Suppressor macrophage treated with lipopolysaccharide for 4 hours (primary cell): ENCODE results near the gene IDI2.
"Not testable (repeated sequence)": the region's sequence is repeated elsewhere in the genome, so short reads cannot be mapped to it uniquely, and the experiment has no call there.

Experiments used
- DNase-seq: peaks from one replicate; pipeline ENCODE4 v3.0.0-alpha.2; 2020

Gene IDI2

DNA sequence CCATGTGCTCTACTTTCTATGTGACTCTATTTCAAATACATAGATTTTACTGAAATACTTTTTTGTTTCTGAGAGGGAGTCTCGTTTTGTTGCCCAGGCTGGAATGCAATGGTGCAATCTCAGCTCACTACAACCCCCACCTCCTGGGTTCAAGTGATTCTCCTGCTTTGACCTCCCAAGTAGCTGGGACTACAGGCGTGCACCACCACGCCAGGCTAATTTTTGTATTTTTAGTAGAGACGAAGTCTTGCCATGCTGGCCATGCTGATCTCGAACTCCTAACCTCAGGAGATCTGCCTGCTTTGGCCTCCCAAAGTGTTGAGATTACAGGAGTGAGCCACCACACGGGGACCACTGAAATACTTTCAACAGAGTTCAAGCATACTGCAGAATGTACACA lies 19.8 kb upstream of the IDI2 start:
- DNase-seq: no peak

DNA sequence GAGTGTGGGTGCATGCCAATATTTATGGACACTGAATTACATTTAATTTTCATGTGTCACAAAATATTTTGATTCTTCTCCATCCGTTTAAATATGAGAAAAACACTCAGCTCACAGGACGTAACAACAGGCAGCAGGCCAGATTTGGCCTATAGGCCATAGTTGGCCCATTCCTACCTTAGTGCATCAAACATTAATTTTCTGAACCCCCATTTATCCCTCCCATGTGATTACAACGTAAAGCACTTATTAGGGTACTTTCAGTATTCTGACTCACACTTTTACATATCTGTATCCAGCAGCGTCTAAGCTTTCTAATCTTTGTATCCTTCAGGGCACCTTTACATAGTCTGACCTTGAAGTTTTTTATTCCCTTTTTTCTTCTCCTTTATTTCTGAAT lies 19.3 kb upstream of the IDI2 start:
- DNase-seq: no peak

DNA sequence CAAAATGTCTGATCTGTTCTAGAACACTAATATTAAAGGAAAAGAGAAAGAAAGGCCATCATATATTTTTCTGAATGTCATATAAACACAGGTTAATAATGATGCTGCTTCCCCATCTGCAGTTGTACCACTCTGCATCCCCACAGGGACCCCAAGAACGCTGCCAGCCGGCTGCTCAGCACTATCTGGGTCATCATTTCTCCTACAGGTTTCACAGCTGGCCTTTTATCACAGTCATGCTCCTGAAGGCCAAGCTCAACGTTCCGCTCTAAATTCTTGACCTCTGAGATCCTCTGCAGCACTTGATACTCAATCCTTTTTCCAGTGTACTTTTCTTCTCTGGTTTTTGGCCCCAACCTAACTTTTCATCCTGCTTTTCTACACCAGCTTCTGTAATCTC lies 18.5 kb upstream of the IDI2 start:
- DNase-seq: no peak

DNA sequence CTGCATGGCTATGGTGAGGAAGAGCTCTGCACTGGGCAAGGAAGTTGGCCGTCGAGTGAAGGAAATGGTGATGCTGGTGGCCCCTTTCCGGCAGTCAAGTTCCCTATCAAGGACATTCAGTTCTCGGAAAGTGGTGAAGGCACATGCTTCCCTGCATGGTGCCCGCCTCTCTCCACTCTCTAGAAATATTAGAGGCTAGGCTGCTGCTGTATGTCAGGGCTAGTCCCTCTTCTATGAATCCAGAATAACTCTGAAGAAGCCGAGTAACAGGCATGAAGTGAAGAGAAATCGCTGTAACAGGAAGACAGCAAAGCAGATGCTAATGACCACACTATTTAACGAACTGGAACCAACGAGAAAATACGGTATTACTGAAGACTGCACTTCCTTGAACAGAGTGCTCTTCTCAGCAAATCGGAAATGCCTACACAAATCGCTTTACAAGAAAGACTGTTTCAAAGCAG lies 17.9 kb upstream of the IDI2 start:
- peak; percentile 49 for DNase-seq

DNA sequence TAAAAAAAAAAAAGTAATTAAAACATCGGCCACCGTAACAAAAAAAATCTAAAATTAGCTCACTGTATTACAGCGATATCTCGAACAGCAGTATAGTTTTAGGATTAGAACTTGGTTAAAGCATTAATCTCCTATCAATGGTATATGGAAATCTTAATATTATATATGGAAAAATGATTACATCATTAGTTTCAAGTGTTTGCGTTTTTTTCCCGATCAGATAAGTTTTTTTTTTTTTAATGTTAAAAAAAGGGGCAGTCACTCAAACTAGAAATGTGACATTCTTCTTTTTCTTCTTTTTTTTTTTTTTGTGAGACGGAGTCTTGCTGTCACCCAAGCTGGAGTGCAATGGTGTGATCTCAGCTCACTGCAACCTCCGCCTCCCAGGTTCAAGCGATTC lies 15.9 kb upstream of the IDI2 start:
- DNase-seq: no peak

DNA sequence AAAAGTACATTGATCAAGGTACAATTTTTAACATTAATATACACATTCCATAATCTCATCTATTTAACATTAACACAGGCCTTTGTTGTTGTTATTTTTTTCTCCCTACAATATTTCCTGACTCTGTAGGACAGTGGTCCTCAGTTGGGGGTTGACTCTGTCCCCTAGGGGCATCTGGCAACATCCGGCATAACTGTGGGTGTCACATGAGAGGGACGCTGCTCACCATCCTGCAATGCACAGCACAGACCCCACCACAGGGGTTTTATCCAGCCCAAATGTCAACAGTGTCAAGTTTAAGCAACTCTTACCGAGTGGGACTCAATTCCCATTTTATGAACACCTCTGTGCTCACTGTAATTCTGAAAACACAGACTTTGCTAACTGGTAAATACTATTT lies 14.5 kb upstream of the IDI2 start:
- no peak for DNase-seq

DNA sequence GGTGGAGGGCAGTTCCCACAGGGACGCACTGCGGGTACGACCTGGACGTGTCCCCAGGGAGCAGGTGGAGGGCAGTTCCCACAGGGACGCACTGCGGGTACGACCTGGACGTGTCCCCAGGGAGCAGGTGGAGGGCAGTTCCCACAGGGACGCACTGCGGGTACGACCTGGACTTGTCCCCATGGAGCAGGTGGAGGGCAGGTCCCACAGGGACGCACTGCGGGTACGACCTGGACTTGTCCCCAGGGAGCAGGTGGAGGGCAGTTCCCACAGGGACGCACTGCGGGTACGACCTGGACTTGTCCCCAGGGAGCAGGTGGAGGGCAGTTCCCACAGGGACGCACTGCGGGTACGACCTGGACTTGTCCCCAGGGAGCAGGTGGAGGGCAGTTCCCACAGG lies 13.1 kb upstream of the IDI2 start:
- DNase-seq: not testable (repeated sequence)

DNA sequence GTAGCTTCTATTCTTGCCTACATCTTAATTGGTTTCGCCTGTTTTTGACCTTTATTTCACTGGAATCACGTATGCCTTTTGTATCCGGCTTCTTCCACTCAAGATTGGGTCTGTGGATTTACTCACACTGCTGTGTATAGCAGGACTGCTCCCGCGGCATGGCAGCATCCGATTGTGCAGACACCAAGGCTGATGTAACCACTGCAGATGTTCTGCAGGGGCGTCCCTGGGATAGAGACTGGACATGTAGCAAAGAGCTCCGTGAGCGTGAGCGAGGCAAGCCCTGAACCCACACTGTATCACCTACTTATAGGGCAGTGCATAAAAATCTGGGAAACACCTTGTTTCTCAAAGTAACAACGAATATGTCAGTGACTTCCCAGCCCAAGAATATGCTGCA lies 11.4 kb upstream of the IDI2 start:
- DNase-seq: no peak

DNA sequence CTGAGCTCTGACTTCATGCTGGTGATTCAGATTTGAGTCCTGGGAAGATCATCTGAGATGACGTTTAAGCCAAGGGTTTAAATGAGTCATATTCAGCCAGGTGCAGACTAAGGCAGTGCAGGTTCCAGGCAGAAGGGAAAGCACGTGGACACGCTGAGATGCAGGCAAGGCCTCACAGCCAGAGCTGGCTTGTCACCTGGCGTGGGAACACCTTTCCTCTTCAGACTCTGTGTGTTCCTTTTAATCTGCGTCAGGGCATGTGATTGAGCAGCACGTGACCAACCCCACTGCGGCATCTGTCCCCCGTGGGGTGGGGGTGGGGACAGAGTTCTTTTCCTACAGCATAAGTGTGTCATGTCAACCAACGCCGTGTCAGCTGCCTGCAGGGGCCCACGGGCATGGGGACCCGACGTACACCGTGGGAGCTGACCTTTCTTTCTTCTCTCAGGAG lies 10.7 kb upstream of the IDI2 start:
- no peak for DNase-seq

DNA sequence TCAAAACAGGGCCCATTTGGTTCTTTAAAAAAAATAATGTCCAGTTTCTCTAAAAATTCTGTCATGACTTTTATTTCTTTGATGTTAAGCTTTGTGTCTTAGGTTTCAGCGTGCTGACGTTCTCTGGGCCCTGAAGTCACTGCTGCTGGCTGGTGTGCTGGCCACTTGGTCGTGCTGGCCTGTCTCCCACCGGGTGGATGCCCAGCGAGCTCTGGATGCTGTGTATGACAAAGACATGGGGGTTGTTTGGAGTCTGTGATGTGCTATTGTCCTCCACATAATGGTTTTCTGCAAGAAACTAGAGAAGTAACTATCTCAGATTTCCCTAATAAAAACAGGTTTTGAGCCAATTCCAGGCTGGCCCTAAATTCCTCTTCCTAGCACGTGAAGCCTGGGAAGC lies 9.5 kb upstream of the IDI2 start:
- DNase-seq: no peak

DNA sequence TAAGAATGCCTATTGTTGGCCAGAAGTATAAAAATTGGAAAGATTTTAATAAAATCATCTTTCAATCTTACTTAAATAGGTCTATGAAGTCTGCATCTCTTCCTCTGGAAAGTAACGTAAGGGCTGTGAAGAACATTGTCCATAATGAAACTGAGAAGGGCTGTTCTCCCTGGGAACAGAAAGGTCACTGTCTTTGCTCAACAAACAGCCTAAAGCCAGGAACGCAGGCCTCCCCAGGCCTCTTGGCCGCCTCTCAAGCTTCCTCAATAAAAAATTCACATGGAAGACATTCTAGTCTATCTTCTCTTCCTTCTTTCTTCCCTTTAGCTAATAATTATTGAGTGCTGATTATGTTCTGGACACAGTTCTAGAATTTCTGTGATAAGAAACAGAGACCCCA lies 9.1 kb upstream of the IDI2 start:
- no peak for DNase-seq

DNA sequence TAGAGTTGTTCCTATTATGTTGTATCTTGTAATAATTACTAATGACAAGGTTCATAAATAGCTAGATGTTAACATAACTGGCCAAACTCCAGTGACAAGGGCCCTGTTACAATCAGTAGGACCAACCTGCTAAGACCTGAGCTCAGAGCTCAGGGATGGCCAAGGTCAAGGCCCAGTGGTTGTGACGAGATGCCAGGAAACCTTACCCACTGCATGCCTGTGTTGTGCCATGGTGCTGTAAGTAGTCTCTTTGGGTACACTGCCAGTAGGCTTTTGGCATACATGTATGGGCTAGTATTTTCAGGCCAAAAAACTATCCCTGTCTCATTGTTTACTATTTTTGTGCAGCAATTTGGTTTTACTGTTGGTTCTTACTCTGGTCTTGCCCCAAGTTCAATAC lies 7.9 kb upstream of the IDI2 start:
- DNase-seq: no peak

DNA sequence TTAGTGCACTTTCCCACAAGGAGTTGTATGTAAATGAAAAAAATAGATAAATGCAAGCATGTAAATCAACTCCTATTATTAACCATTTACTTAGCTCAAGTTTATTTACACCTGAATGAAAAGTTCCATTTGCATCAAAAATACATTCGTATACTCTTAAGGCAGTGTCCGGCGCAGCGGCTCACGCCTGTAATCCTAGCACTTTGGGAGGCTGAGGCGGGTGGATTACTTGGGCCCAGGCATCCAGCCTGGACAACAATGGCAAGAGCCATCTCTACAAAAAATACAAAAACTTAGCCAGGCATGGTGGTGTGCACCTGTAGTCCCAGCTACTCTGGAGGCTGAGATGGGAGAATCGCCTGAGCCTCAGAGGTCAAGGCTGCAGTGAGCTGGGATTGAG lies 4.2 kb upstream of the IDI2 start:
- DNase-seq: no peak

DNA sequence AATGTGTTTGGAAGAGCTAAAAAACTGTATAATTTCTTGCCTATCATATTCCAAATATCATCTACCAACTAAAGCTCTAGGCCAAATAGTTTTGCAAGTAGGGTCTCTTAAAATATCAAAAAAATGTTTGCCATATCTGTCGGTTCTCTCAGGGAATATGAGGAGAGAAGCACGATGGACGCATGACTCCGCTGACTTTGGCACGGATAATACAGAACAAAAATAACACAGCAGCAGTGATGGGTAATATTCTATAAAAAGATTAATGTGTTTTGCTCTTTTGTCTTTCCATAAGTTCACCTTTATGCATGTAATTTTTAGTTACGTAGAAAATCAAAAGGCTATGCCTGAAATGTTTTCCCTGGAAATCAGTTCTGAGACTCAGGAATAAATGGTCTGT lies 919 bp upstream of the IDI2 start:
- no peak for DNase-seq

DNA sequence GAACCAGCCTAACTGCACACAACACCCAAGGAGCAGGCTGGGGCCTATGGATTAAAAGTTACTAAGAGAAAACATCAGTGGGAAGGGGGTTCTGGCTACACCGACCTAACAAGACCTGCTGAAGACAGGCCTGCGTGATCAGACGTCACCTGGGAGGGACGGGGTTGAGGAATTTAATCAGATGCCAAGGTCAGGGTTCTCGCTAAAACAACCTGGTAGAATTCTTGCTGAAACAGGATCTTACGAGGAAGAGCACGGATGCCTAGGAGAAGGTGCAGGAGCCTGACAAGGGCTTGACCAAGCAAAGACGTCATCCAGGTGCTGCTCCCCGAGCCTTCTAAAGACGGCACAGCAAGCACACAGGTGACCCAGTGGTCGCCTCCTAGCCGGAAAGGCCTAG lies 1.6 kb downstream of the IDI2 start:
- no peak for DNase-seq

DNA sequence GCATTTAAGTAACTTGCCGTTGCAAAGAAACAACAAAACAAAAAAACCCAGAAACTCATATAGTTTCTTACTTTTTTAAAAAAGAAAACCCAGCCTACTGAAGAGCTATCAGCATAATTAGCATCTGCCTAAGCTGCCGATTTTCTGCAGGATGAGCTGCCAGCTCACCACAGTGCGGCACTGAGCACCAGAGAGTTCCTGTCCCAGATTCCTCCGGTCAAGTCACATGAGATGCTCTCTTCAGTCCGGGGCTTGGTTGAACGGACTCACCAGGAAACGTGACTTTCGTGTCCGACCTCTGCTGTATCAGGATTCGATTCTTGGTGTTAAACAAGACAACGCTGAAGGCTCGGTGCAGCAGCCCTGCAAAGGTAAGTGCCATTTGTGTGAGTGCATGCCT lies 3.2 kb downstream of the IDI2 start:
- no peak for DNase-seq

DNA sequence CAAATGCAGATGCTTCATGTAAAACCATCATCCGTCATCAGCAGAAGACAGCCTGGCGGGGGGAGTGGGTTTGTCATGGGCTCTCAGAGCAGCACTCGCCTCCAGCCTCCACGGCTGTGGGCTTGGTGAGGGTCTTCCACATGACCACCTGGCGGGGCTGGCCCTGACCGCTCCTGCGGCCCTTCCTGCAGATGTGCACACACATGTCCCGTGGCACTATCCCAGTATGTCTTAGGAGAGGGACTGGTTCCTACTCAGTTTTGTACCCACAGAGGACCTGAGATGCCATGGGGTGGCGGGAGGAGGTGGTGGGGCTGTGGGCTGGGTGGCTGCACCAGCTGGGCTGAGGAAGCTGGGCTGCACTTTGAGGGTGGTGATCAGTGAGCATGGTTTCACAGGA lies 4.7 kb downstream of the IDI2 start:
- no peak for DNase-seq

DNA sequence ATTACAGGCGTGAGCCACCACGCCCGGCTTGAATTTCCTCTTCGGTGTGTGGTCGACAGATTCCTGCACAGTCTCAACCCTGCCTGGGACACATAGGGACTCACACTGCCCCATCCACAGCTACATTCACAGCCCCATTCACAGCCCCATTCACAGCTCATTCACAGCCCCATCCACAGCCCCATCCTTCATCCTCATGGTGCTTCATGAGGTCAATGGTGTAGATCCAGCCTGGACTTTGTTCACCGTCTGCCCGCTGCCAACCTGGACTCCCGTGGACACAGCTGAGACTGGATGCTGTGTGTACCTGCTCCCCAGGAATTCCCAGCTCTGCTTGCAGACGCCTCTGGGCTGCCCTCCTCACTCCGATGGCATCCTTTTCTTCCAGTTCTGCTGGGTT lies 5.2 kb downstream of the IDI2 start:
- DNase-seq: no peak

DNA sequence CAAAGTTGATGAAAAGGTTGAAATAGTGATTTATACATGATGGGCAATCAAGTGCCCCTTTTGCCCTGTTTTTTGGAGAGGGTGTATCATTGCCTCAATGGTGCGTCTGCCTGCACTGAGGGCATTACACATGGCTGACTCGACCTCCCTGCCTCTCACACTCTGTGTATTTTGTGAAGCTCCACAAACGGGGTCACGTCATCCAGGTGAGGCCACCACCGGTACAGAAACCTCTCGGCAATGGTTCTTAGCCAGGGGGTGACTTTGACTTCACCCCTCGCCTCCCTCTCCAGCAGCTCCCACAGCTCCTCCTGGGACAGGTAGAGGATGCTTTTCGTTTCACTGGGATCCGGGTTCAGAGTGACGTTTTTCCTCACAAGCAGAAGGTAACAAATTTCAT lies 6.3 kb downstream of the IDI2 start:
- no peak for DNase-seq

DNA sequence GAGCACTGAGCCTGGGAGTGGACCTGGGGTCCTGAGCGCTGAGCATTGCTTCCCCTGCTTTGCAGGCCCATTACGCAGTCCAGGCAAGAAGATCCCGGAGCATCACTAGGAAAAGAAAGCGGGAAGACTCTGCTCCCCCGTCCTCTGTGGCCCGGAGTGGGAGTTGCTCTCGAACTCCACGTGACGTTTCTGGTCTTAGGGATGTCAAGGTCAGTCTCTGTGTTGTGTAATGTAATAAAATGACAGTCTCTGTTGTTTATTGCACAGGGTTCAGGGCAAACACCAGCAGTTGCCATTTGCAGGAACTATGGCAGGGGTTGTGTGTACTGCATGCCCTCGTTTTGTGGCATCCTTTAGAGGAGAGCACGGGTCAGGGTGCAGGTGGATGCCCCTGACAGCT lies 10.0 kb downstream of the IDI2 start:
- DNase-seq: no peak

DNA sequence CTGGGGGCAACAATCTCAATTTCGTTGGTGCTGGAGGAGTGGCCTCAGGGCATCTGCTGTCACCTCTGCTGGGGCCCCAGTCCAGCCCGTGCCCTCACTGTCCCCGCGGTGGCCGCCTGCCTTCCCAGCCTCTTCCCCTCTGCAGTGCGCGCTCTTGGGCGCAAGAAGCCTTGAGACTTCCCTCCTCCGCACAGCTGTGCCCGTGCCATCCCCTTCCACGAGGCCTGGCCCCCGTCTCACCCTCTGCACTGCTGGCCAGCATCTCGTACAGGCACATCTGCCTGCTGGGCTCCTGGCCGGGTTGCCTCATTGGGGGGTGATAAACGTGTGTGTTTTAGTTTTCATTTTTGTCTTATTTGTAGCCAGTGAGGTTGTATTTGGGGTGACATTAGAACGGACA lies 14.0 kb downstream of the IDI2 start:
- no peak for DNase-seq

DNA sequence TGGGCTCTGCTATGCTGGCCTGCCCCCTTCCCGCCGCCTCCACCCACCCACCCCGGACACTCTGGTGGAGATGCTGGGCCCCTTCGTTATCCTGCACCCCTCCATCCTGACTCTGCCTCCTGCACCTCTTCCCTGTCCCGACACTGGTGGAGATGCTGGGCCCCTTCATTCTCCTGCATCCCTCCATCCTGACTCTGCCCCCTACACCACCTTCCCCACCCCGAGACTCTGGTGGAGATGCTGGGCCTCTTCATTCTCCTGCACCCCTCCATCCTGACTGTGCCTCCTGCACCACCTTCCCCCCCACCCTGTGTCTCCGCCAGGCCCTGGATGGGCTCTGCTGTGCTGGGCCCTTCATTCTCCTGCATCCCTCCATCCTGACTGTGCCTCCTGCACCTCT lies 15.0 kb downstream of the IDI2 start:
- DNase-seq: no peak

DNA sequence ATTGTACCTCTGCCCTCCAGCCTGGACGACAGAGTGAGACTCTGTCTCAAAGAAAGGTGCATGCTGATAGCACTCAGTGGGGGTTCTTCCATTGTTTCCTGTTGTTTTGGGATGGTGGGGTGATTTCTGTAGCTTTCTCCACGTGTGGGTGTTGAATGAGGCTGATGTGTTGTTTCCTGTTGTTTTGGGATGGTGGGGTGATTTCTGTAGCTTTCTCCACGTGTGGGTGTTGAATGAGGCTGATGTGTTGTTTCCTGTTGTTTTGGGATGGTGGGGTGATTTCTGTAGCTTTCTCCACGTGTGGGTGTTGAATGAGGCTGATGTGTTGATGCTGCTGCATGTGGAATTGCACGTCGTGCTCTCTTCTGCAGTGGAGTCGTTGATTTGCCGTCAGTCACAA lies 15.7 kb downstream of the IDI2 start:
- DNase-seq: not testable (repeated sequence)

DNA sequence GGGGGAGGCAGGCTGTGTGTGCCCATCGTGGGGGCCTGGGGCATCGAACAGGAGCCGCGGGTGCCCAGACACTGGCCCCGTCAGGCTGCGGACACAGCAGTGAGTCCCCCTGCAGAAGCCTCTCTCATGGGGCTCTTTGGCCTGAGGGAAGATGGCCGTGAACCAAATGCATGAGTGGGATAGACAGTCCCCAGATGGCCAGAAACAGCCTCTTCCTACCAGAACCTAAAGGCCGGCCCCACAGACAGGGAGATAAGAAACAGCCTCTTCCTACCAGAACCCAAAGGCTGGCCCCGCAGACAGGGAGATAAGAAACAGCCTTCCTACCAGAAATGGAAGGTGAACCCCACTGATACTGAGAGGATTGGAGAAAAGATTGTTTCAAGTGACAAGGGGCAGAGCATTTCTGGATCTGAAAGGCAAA lies 16.6 kb downstream of the IDI2 start:
- DNase-seq: no peak

DNA sequence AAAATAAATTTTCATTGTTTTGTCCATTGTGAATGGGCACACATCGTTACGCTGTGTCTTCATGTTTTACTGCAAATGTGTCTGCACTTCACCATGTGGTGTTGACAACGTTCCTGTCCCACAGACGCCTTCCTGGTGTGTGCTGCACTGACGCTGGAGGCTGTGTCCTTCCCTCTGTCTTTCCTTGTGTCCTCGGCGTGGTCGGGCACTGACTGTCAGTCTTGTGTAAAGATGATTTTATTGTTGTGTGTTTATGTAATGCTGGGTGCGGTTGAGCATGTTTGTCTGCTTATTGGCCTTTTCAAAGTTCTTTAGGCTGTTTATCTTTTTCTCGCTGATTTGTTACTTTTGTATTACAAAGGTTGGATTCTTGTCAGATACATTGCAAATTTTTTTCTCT lies 18.1 kb downstream of the IDI2 start:
- DNase-seq: no peak

DNA sequence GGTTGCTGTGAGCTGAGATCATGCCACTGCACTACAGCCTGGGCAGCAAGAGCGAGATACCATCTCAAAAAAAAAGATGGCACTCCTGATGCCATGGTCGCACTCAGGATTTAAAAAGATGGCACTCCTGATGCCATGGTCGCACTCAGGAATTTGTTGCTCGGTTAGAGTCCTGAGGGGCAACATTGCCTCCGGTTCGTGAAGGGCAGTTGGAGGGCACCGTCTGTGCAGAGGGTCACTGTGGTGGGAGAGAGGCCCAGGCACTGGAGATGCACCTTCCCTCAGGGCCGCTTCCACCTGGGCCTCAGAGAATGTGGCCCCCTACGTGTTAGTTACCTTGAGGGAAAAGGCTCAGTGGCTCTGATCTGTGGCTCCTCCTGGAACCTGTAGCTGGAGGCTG lies 19.1 kb downstream of the IDI2 start:
- DNase-seq: no peak
